Activated CD4-positive, CD25-positive, alpha-beta regulatory T cell treated with anti-CD3 and anti-CD28 coated beads, Interleukin-2, amount 50 U/mL, for 72 hours (primary cell): ENCODE measurements around the gene SGK2.

ENCODE experiments used
- DNase-seq: peaks from one replicate; pipeline ENCODE4 v3.0.0; 2021

SGK2 gene

DNA sequence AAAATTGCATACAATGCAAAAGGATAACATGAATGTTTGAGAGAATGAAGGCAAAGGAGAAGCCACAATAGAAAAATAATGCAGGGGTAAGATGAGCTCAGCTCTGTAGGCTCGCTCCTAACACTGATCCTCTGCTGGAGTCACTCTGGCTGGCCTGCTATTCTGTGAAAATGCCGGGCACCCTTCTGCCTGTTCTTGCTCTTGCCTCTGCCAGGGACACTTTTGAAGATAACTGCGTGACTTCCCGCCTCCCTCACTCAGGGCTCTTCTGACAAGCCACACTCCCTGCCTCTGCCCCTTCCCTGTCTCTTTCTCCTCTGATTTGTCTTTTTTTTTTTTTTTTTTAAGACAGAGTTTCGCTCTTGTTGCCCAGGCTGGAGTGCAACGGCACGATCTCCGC lies 72.8 kb downstream of the SGK2 start:
- DNase-seq = no peak
